Measurements from ENCODE around the gene CROCC2. TPM values are rescaled to one million over a fixed set of nuclear protein-coding genes. Genes with fewer than 3 reads are reported as not detected.

The CROCC2 gene
- total RNA-seq, 1 experiment from 2014 or later: not detected

DNA sequence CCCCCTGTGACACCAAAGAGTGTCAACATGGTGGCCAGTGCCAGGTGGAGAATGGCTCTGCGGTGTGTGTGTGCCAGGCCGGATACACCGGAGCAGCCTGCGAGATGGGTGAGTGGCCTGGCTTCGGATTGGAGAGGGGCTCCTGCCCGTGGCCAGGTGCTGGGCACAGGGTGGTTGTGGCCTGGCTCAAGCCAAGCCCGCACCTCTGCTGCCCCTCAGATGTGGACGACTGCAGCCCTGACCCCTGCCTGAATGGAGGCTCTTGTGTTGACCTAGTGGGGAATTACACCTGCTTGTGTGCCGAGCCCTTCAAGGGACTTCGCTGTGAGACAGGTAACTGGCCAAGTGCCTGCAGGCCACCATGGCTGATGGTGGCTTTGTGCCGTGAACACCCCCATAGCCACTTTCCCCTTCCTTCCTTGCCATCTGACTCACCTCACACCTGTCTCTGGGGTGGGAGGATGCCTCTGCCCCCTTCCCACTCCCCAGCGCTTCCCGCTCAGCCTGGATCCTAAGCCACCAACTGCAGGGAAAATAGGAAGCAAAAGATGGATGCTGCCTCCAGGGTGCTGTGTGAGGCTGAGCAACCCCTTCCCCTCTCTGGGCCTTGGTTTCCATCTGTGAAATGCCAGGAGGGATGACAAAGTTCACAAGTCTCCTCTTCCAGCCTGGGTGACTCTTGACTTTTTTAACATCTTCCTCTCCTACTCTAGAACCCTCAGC lies 134.1 kb downstream of the CROCC2 start:
- intact Hi-C loops (cut with micrococcal nuclease): no loop called here
- H3K36me3 ChIP-seq (ENCODE audit: control insufficient read depth in 1 of 2, insufficient read depth in 2 of 2, low read length in 2 of 2): no peaks in the 10 kb centered on the region
- no TSS peak for BruUV-seq (replicated peaks)
- no peaks in the 10 kb centered on the region for H3K4me1 ChIP-seq (ENCODE audit: control insufficient read depth in 1 of 2, insufficient read depth in 2 of 2, low read length in 2 of 2)
- H3K27me3 ChIP-seq (ENCODE audit: insufficient read depth, low read length): no peaks in the 10 kb centered on the region
- no peak overlapping the region for H3K4me2 ChIP-seq (ENCODE audit: low read length)
- no peak overlapping the region for H3K27ac ChIP-seq (ENCODE audit: low read depth, low read length)
- ChIA-PET CTCF (no interaction called here), RAD21 (ENCODE audit: low non-redundant PET in 1 of 2, low total read pairs in 2 of 2, uncharacterized antibody in 2 of 2, unreplicated experiment in 2 of 2) (no interaction called here), POLR2A (no interaction called here)
- ATAC-seq (no peak), DNase-seq (ENCODE audit: low read depth, low spot score) (no peak)
- no peaks in the 10 kb centered on the region for H3K79me2 ChIP-seq (ENCODE audit: insufficient read depth, low read length)
- no peak overlapping the region for H2AFZ ChIP-seq (ENCODE audit: low read depth, low read length, poor library complexity, severe bottlenecking)
- no peak overlapping the region for H3K4me3 ChIP-seq (replicated peaks in 1 of 2; ENCODE audit: low read depth in 1 of 2, low read length in 2 of 2)
- TF ChIP-seq SRF (IDR thresholded peaks at IDR 0.05; ENCODE audit: low read depth) (no peak), ZNF274 (IDR thresholded peaks at IDR 0.05; ENCODE audit: low read depth, low read length) (no peak)
- no peak overlapping the region for H3K9ac ChIP-seq (ENCODE audit: low read length)
- H3K9me3 ChIP-seq (ENCODE audit: control insufficient read depth in 1 of 2, insufficient read depth in 1 of 2, low read depth in 1 of 2, low read length in 2 of 2): no peaks in the 10 kb centered on the region
- H3K9me2 ChIP-seq (ENCODE audit: insufficient read depth): 0 out of 2 replicates have a peak, but pooled peaks cover 2% of the 10 kb centered on the region
- H4K20me1 ChIP-seq (ENCODE audit: insufficient read depth): no peaks in the 10 kb centered on the region

GRCh38 chr2:241041589-241042158 lies 135.5 kb downstream of the CROCC2 start:
- H3K4me3 ChIP-seq (replicated peaks in 1 of 2; ENCODE audit: low read depth in 1 of 2, low read length in 2 of 2): no peak overlapping the region
- ChIA-PET POLR2A (no interaction called here), CTCF (no interaction called here), RAD21 (ENCODE audit: low non-redundant PET in 1 of 2, low total read pairs in 2 of 2, uncharacterized antibody in 2 of 2, unreplicated experiment in 2 of 2) (no interaction called here)
- BruUV-seq (replicated peaks): no TSS peak
- no peak for TF ChIP-seq RAD21 (IDR thresholded peaks at IDR 0.05; ENCODE audit: low read depth)
- TF ChIP-seq, protein P1, sequence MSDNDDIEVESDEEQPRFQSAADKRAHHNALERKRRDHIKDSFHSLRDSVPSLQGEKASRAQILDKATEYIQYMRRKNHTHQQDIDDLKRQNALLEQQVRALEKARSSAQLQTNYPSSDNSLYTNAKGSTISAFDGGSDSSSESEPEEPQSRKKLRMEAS (IDR thresholded peaks at IDR 0.05): no peak
- TF ChIP-seq SIN3A (IDR thresholded peaks at IDR 0.05; ENCODE audit: low read depth): no peak
- TF ChIP-seq, protein P2, sequence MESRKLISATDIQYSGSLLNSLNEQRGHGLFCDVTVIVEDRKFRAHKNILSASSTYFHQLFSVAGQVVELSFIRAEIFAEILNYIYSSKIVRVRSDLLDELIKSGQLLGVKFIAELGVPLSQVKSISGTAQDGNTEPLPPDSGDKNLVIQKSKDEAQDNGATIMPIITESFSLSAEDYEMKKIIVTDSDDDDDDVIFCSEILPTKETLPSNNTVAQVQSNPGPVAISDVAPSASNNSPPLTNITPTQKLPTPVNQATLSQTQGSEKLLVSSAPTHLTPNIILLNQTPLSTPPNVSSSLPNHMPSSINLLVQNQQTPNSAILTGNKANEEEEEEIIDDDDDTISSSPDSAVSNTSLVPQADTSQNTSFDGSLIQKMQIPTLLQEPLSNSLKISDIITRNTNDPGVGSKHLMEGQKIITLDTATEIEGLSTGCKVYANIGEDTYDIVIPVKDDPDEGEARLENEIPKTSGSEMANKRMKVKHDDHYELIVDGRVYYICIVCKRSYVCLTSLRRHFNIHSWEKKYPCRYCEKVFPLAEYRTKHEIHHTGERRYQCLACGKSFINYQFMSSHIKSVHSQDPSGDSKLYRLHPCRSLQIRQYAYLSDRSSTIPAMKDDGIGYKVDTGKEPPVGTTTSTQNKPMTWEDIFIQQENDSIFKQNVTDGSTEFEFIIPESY (IDR thresholded peaks at IDR 0.05; ENCODE audit: extremely low read depth, insufficient replicate concordance, low read length): no peak
- no peak for TF ChIP-seq EZH2phosphoT487 (IDR thresholded peaks at IDR 0.05; ENCODE audit: borderline replicate concordance)
- TF ChIP-seq, protein P3, sequence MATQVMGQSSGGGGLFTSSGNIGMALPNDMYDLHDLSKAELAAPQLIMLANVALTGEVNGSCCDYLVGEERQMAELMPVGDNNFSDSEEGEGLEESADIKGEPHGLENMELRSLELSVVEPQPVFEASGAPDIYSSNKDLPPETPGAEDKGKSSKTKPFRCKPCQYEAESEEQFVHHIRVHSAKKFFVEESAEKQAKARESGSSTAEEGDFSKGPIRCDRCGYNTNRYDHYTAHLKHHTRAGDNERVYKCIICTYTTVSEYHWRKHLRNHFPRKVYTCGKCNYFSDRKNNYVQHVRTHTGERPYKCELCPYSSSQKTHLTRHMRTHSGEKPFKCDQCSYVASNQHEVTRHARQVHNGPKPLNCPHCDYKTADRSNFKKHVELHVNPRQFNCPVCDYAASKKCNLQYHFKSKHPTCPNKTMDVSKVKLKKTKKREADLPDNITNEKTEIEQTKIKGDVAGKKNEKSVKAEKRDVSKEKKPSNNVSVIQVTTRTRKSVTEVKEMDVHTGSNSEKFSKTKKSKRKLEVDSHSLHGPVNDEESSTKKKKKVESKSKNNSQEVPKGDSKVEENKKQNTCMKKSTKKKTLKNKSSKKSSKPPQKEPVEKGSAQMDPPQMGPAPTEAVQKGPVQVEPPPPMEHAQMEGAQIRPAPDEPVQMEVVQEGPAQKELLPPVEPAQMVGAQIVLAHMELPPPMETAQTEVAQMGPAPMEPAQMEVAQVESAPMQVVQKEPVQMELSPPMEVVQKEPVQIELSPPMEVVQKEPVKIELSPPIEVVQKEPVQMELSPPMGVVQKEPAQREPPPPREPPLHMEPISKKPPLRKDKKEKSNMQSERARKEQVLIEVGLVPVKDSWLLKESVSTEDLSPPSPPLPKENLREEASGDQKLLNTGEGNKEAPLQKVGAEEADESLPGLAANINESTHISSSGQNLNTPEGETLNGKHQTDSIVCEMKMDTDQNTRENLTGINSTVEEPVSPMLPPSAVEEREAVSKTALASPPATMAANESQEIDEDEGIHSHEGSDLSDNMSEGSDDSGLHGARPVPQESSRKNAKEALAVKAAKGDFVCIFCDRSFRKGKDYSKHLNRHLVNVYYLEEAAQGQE (IDR thresholded peaks at IDR 0.05; ENCODE audit: low read depth): no peak
- TF ChIP-seq JUND (IDR thresholded peaks at IDR 0.05): no peak
- no peak for TF ChIP-seq SRF (IDR thresholded peaks at IDR 0.05; ENCODE audit: low read depth)
- TF ChIP-seq EZH2 (IDR thresholded peaks at IDR 0.05): no peak
- no peak for TF ChIP-seq POLR2A (IDR thresholded peaks at IDR 0.05; ENCODE audit: borderline replicate concordance, extremely low read depth, insufficient read depth, insufficient read length)
- no peak overlapping the region for H3K9ac ChIP-seq (ENCODE audit: low read length)
- ATAC-seq (no peak), DNase-seq (ENCODE audit: low read depth, low spot score) (no peak)
- H3K4me2 ChIP-seq (ENCODE audit: low read length): no peak overlapping the region
- 0 out of 2 replicates have a peak, but pooled peaks cover 2% of the 10 kb centered on the region for H3K9me2 ChIP-seq (ENCODE audit: insufficient read depth)
- no peaks in the 10 kb centered on the region for H3K4me1 ChIP-seq (ENCODE audit: control insufficient read depth in 1 of 2, insufficient read depth in 2 of 2, low read length in 2 of 2)
- H3K36me3 ChIP-seq (ENCODE audit: control insufficient read depth in 1 of 2, insufficient read depth in 2 of 2, low read length in 2 of 2): no peaks in the 10 kb centered on the region
- no peak overlapping the region for H2AFZ ChIP-seq (ENCODE audit: low read depth, low read length, poor library complexity, severe bottlenecking)
- intact Hi-C loops (cut with micrococcal nuclease): no loop called here
- no peaks in the 10 kb centered on the region for H4K20me1 ChIP-seq (ENCODE audit: insufficient read depth)
- no peaks in the 10 kb centered on the region for H3K79me2 ChIP-seq (ENCODE audit: insufficient read depth, low read length)
- H3K27ac ChIP-seq (ENCODE audit: low read depth, low read length): no peak overlapping the region
- no peaks in the 10 kb centered on the region for H3K27me3 ChIP-seq (ENCODE audit: insufficient read depth, low read length)
- H3K9me3 ChIP-seq (ENCODE audit: control insufficient read depth in 1 of 2, insufficient read depth in 1 of 2, low read depth in 1 of 2, low read length in 2 of 2): no peaks in the 10 kb centered on the region
